GM23338 (cell line): Measurements from ENCODE around the gene SNHG17. TPM values are rescaled to one million over a fixed set of nuclear protein-coding genes. Genes with fewer than 3 reads are reported as not detected.

Experiments used
- ATAC-seq: fragments of 200-7000 bp; cut with Tn5 transposase; 3 replicates; pipeline ENCODE4 v1.9.1; 2020
- DNase-seq: peaks from one replicate; pipeline ENCODE4 v3.0.0-alpha.2; 2015; ENCODE audit warnings: low spot score
- H2AFZ ChIP-seq: fragments of 200-600 bp; sonication (generic); 2 replicates; pipeline ENCODE4 v1.8.0; 2016; ENCODE audit warnings: antibody characterized with exemption, mild to moderate bottlenecking, moderate library complexity
- H3F3A ChIP-seq: fragments of 200-600 bp; sonication (generic); replicated peaks from 2 replicates; pipeline ENCODE4 v1.8.0; 2017; ENCODE audit warnings: antibody characterized with exemption, mixed run types, low read depth
- H3K27ac ChIP-seq: fragments of 200-600 bp; sonication (generic); 2 replicates; pipeline ENCODE4 v1.6.1; 2016; ENCODE audit warnings: low read depth
- H3K27me3 ChIP-seq: fragments of 200-600 bp; sonication (generic); 2 replicates; pipeline ENCODE4 v1.8.0; 2016; ENCODE audit warnings: mild to moderate bottlenecking, mixed run types, moderate library complexity; ENCODE audit not compliant: insufficient read depth
- H3K36me3 ChIP-seq: fragments of 200-600 bp; sonication (generic); 2 replicates; pipeline ENCODE4 v1.8.0; 2016; ENCODE audit warnings: mild to moderate bottlenecking; ENCODE audit not compliant: insufficient read depth
- H3K4me1 ChIP-seq: fragments of 200-600 bp; sonication (generic); 2 replicates; pipeline ENCODE4 v1.8.0; 2016; ENCODE audit warnings: mild to moderate bottlenecking, moderate library complexity; ENCODE audit not compliant: insufficient read depth
- H3K4me2 ChIP-seq: fragments of 200-600 bp; sonication (generic); 2 replicates; pipeline ENCODE4 v1.7.1; 2017; ENCODE audit warnings: mixed run types
- H3K4me3 ChIP-seq: fragments of 200-600 bp; sonication (generic); 2 replicates; pipeline ENCODE4 v1.6.1; 2016; ENCODE audit warnings: mixed run types
- H3K79me2 ChIP-seq: fragments of 200-600 bp; sonication (generic); replicated peaks from 2 replicates; pipeline ENCODE4 v1.8.0; 2017; ENCODE audit warnings: mild to moderate bottlenecking; ENCODE audit not compliant: insufficient read depth
- H3K9me2 ChIP-seq: fragments of 200-600 bp; sonication (generic); 2 replicates; pipeline ENCODE4 v1.8.0; 2017; ENCODE audit not compliant: insufficient read depth
- H4K20me1 ChIP-seq: fragments of 200-600 bp; sonication (generic); replicated peaks from 2 replicates; pipeline ENCODE4 v1.8.0; 2017; ENCODE audit warnings: mild to moderate bottlenecking; ENCODE audit not compliant: insufficient read depth
- H3K27ac Mint-ChIP-seq: 2 replicates; pipeline ENCODE4 v1.8.0; 2020; ENCODE audit warnings: inconsistent platforms, mild to moderate bottlenecking, moderate library complexity, mixed read lengths
- H3K27me3 Mint-ChIP-seq: 3 replicates; pipeline ENCODE4 v1.8.0; 2022; ENCODE audit warnings: low read depth, mild to moderate bottlenecking, moderate library complexity, mixed read lengths, inconsistent platforms; ENCODE audit not compliant: insufficient read depth, poor library complexity
- H3K36me3 Mint-ChIP-seq: 3 replicates; pipeline ENCODE4 v1.8.0; 2021; ENCODE audit warnings: low read depth, mild to moderate bottlenecking, inconsistent platforms, moderate library complexity, mixed read lengths
- H3K4me1 Mint-ChIP-seq: 3 replicates; pipeline ENCODE4 v1.8.0; 2020; ENCODE audit warnings: mild to moderate bottlenecking, inconsistent platforms, mixed read lengths
- H3K4me3 Mint-ChIP-seq: 3 replicates; pipeline ENCODE4 v1.8.0; 2021; ENCODE audit warnings: moderate library complexity, mild to moderate bottlenecking, inconsistent platforms, mixed read lengths
- H3K9me3 Mint-ChIP-seq: 3 replicates; pipeline ENCODE4 v1.8.0; 2020; ENCODE audit warnings: moderate library complexity, mild to moderate bottlenecking, inconsistent platforms, mixed read lengths
- CTCF ChIP-seq, 2 experiments: fragments of 200-600 bp in 1 of 2; sonication (generic) in 1 of 2; conservative IDR thresholded peaks; 2 replicates each; pipeline versions ENCODE4 v1.5.1 to v1.6.1; 2016 to 2017; ENCODE audit warnings: antibody characterized with exemption in 2 of 2, low read depth in 2 of 2, mild to moderate bottlenecking in 2 of 2, moderate library complexity in 1 of 2
- ETS1 ChIP-seq: IDR thresholded peaks from 2 replicates; pipeline ENCODE4 v1.6.1; 2016; ENCODE audit warnings: antibody characterized with exemption
- JUNB ChIP-seq: IDR thresholded peaks from one replicate; pipeline ENCODE4 v1.6.1; 2016; ENCODE audit warnings: antibody characterized with exemption; ENCODE audit not compliant: unreplicated experiment
- NANOG ChIP-seq: IDR thresholded peaks from 2 replicates; pipeline ENCODE4 v1.6.1; 2016; ENCODE audit warnings: antibody characterized with exemption, borderline replicate concordance
- POLR2AphosphoS5 ChIP-seq: IDR thresholded peaks from 2 replicates; pipeline ENCODE4 v1.6.1; 2016; ENCODE audit warnings: antibody characterized with exemption, low read depth
- REST ChIP-seq: IDR thresholded peaks from one replicate; pipeline ENCODE4 v1.6.1; 2018; ENCODE audit warnings: antibody characterized with exemption; ENCODE audit not compliant: unreplicated experiment
- STAT1 ChIP-seq: IDR thresholded peaks from one replicate; pipeline ENCODE4 v1.6.1; 2016; ENCODE audit warnings: antibody characterized with exemption; ENCODE audit not compliant: unreplicated experiment
- ZNF114 ChIP-seq: fragments of 250-450 bp; sonication (Bioruptor Pico); IDR thresholded peaks from 2 replicates; pipeline ENCODE4 v1.5.0; 2020; ENCODE audit warnings: mild to moderate bottlenecking, moderate library complexity
- ZNF462 ChIP-seq: fragments of 250-450 bp; sonication (Bioruptor Pico); IDR thresholded peaks from 2 replicates; pipeline ENCODE4 v1.5.0; 2020; ENCODE audit warnings: mild to moderate bottlenecking, moderate library complexity
- polyA plus RNA-seq: library from polyadenylated mRNA; unstranded; fragments of >200 nt; fragmentation: Nextera tagmentation; extraction: Ambion mirVana; gene quantifications from 2 replicates; pipeline ENCODE4 v1.2.1, GENCODE V29; 2016
- total RNA-seq: library from RNA; depleted of rRNA; stranded (reverse); fragments of >200 nt; shearing (Covaris generic); gene quantifications from 2 replicates; pipeline ENCODE4 v1.2.3, GENCODE V29; 2014

Gene SNHG17
- total and polyA plus RNA-seq, 2 experiments from 2014 or later: 25.4 to 76.1 TPM

- TF ChIP-seq ZNF462 (no peak), CTCF (conservative IDR thresholded peaks at IDR 0.05; ENCODE audit: low read depth in 2 of 2) (no peak), JUNB (no peak), ZNF114 (no peak), POLR2AphosphoS5 (no peak), NANOG (no peak)
Observed at GRCh38 chr20:38447251-38447661, 12.1 kb upstream of the SNHG17 start (continued).

- Histone ChIP-seq H3K4me3 (peak overlapping the region; percentile 96), H3K9me2 (no peaks in the 10 kb centered on the region), H2AFZ (peak overlapping the region; percentile 94), H3F3A (no peaks in the 10 kb centered on the region), H3K4me1 (peaks cover 6% of the 10 kb centered on the region), H3K4me2 (peak overlapping the region; percentile 98), H3K27ac (peak overlapping the region; percentile 74; the same call in 1 of the 2 replicates), H3K27me3 (no peaks in the 10 kb centered on the region), H4K20me1 (no peaks in the 10 kb centered on the region), H3K36me3 (no peaks in the 10 kb centered on the region), H3K79me2 (0 out of 2 replicates have a peak, but pooled peaks cover 5% of the 10 kb centered on the region)
- Mint-ChIP-seq H3K27me3 (peaks cover 15% of the 10 kb centered on the region), H3K27ac (peak overlapping the region; percentile 67), H3K9me3 (no peaks in the 10 kb centered on the region), H3K4me1 (peaks cover 17% of the 10 kb centered on the region), H3K4me3 (peak overlapping the region; percentile 85), H3K36me3 (peaks cover 30% of the 10 kb centered on the region)
- ATAC-seq: peak; percentile 96
- DNase-seq: peak; percentile 96
- TF ChIP-seq REST: no peak
- no peak for TF ChIP-seq STAT1
- peak; percentile 83 for TF ChIP-seq ETS1
Observed at GRCh38 chr20:38446441-38447209, 11.5 kb upstream of the SNHG17 start.
